B cell (primary cell): ENCODE measurements around the gene SPART.

Source experiments
- CTCF ChIP-seq: fragments of 200-600 bp; IDR thresholded peaks from one replicate; pipeline ENCODE4 v1.8.0; 2022; ENCODE audit warnings: antibody characterized with exemption, mild to moderate bottlenecking
- EZH2 ChIP-seq: IDR thresholded peaks from 2 replicates; pipeline ENCODE4 v1.6.1; 2012; ENCODE audit warnings: borderline replicate concordance, low read depth, mild to moderate bottlenecking, moderate library complexity, low read length; ENCODE audit not compliant: insufficient read depth, poor library complexity, severe bottlenecking

GRCh38 chr13:36297366-36298338 lies 48.5 kb downstream of the SPART start, which contains the start of gene CCDC169:
- TF ChIP-seq CTCF (no peak), EZH2 (no peak)
